SU-DHL-6 (cell line): ENCODE results near the gene SNRNP200.

Source experiments
- EZH2phosphoT487 ChIP-seq: fragments of 200-600 bp; sonication (generic), shearing (Covaris generic); conservative IDR thresholded peaks from 2 replicates; pipeline ENCODE4 v1.6.1; 2018; ENCODE audit warnings: mild to moderate bottlenecking, antibody characterized with exemption, low read length, moderate library complexity, mixed read lengths
- TF ChIP-seq, protein P1 (sequence below): fragments of 200-600 bp; sonication (generic); IDR thresholded peaks from one replicate; pipeline ENCODE4 v1.5.1; 2017; ENCODE audit warnings: antibody characterized with exemption, mild to moderate bottlenecking, low read length, moderate library complexity; ENCODE audit not compliant: insufficient read depth, poor library complexity, severe bottlenecking

DNA sequence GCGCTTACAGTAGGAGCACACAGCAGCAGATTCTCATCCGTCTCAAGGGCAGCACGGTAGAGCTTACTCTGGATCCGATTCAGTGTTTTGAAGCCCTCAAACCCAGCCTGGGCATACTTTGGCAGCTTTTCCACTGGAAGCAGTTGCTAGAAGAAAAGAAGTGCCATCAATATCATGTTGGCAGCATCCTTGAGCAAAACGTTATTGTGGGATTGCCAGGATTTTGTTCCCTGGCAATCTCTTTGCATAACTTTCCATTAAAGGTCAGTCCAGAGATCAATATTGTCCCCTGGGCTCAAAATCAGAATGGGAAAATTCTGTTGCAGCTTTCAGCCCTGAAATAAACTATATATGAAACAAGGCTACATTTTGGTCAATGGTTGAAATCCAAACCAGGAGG lies 8.4 kb downstream of the SNRNP200 start:
- TF ChIP-seq EZH2phosphoT487, result no peak
- TF ChIP-seq, protein P1, sequence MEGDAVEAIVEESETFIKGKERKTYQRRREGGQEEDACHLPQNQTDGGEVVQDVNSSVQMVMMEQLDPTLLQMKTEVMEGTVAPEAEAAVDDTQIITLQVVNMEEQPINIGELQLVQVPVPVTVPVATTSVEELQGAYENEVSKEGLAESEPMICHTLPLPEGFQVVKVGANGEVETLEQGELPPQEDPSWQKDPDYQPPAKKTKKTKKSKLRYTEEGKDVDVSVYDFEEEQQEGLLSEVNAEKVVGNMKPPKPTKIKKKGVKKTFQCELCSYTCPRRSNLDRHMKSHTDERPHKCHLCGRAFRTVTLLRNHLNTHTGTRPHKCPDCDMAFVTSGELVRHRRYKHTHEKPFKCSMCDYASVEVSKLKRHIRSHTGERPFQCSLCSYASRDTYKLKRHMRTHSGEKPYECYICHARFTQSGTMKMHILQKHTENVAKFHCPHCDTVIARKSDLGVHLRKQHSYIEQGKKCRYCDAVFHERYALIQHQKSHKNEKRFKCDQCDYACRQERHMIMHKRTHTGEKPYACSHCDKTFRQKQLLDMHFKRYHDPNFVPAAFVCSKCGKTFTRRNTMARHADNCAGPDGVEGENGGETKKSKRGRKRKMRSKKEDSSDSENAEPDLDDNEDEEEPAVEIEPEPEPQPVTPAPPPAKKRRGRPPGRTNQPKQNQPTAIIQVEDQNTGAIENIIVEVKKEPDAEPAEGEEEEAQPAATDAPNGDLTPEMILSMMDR, result no peak
